Hepatocyte (in vitro differentiated cells): ENCODE results near the gene KIF13A. TPM values are rescaled to one million over a fixed set of nuclear protein-coding genes. Genes with fewer than 3 reads are reported as not detected.

Source experiments
- DNase-seq: peaks from one replicate; pipeline ENCODE4 v3.0.0-alpha.2; 2016; ENCODE audit warnings: low spot score
- H2AFZ ChIP-seq: fragments of 200-600 bp; sonication (generic); 2 replicates; pipeline ENCODE4 v1.6.0; 2016; ENCODE audit warnings: antibody characterized with exemption, mild to moderate bottlenecking
- H3K27ac ChIP-seq: fragments of 200-600 bp; sonication (generic); 2 replicates; pipeline ENCODE4 v1.5.1; 2016; ENCODE audit warnings: mild to moderate bottlenecking
- H3K27me3 ChIP-seq: fragments of 200-600 bp; sonication (generic); 2 replicates; pipeline ENCODE4 v1.6.1; 2016
- H3K36me3 ChIP-seq: fragments of 200-600 bp; sonication (generic); replicated peaks from 2 replicates; pipeline ENCODE4 v1.5.1; 2016; ENCODE audit warnings: low read depth; ENCODE audit not compliant: insufficient read depth
- H3K4me1 ChIP-seq: fragments of 200-600 bp; sonication (generic); 2 replicates; pipeline ENCODE4 v1.5.1; 2016; ENCODE audit warnings: mild to moderate bottlenecking, moderate library complexity; ENCODE audit not compliant: insufficient read depth
- H3K4me2 ChIP-seq: fragments of 200-600 bp; sonication (generic); 2 replicates; pipeline ENCODE4 v1.6.0; 2016
- H3K4me3 ChIP-seq: fragments of 200-600 bp; sonication (generic); 2 replicates; pipeline ENCODE4 v1.5.1; 2016; ENCODE audit warnings: mild to moderate bottlenecking
- H3K79me2 ChIP-seq: fragments of 200-600 bp; sonication (generic); 2 replicates; pipeline ENCODE4 v1.6.0; 2017; ENCODE audit warnings: mild to moderate bottlenecking
- H3K9me2 ChIP-seq: fragments of 200-600 bp; sonication (generic); replicated peaks from 2 replicates; pipeline ENCODE4 v1.6.0; 2017; ENCODE audit warnings: mild to moderate bottlenecking; ENCODE audit not compliant: insufficient read depth
- H3K9me3 ChIP-seq: fragments of 200-600 bp; sonication (generic); 2 replicates; pipeline ENCODE4 v1.5.1; 2016; ENCODE audit warnings: low read depth, mild to moderate bottlenecking
- H4K20me1 ChIP-seq: fragments of 200-600 bp; sonication (generic); 2 replicates; pipeline ENCODE4 v1.6.0; 2016; ENCODE audit warnings: mild to moderate bottlenecking; ENCODE audit not compliant: insufficient read depth, poor library complexity, severe bottlenecking
- EZH2 ChIP-seq: fragments of 200-600 bp; sonication (generic); IDR thresholded peaks from 2 replicates; pipeline ENCODE4 v1.6.1; 2016; ENCODE audit warnings: antibody characterized with exemption, mild to moderate bottlenecking, borderline replicate concordance
- EZH2phosphoT487 ChIP-seq: fragments of 200-600 bp; sonication (generic); IDR thresholded peaks from one replicate; pipeline ENCODE4 v1.6.1; 2018; ENCODE audit warnings: antibody characterized with exemption, mild to moderate bottlenecking, low read depth, moderate library complexity; ENCODE audit not compliant: unreplicated experiment, severe bottlenecking
- WGBS: methylation state at CpG from one replicate; pipeline ENCODE4 v1.1.6; 2016; ENCODE audit warnings: low lambda C conversion rate; ENCODE audit errors: missing lambda C conversion rate; 5-methylcytosine and 5-hydroxymethylcytosine counted together
- polyA plus RNA-seq: library from polyadenylated mRNA; unstranded; fragments of >200 nt; fragmentation: Nextera tagmentation; extraction: Ambion mirVana; gene quantifications from 2 replicates; pipeline ENCODE4 v1.2.1, GENCODE V29; 2016
- total RNA-seq: library from RNA; depleted of rRNA; stranded (reverse); fragments of >200 nt; gene quantifications from 2 replicates; pipeline ENCODE4 v1.2.3, GENCODE V29; 2014
- TF ChIP-seq, protein P1 (sequence below): fragments of 200-600 bp; sonication (generic); IDR thresholded peaks from 2 replicates; pipeline ENCODE4 v1.5.1; 2016; ENCODE audit warnings: antibody characterized with exemption, mild to moderate bottlenecking; ENCODE audit not compliant: poor library complexity

Gene KIF13A
- total and polyA plus RNA-seq, 2 experiments from 2014 or later: 13.0 to 27.9 TPM

- H3K4me3 ChIP-seq: no peak overlapping the region
- no peak overlapping the region for H2AFZ ChIP-seq
- no peak overlapping the region for H3K4me2 ChIP-seq
- H4K20me1 ChIP-seq: no peaks in the 10 kb centered on the region
- H3K27ac ChIP-seq: no peak overlapping the region
- H3K79me2 ChIP-seq: peaks cover 4% of the 10 kb centered on the region
- 92% methylated on average over 2 of the region's 2 CpGs for WGBS
- no peaks in the 10 kb centered on the region for H3K36me3 ChIP-seq
- H3K27me3 ChIP-seq: no peaks in the 10 kb centered on the region
- no peak for DNase-seq
- H3K4me1 ChIP-seq: peaks cover 18% of the 10 kb centered on the region
- no peaks in the 10 kb centered on the region for H3K9me3 ChIP-seq
- H3K9me2 ChIP-seq: no peaks in the 10 kb centered on the region
- TF ChIP-seq, protein P1, sequence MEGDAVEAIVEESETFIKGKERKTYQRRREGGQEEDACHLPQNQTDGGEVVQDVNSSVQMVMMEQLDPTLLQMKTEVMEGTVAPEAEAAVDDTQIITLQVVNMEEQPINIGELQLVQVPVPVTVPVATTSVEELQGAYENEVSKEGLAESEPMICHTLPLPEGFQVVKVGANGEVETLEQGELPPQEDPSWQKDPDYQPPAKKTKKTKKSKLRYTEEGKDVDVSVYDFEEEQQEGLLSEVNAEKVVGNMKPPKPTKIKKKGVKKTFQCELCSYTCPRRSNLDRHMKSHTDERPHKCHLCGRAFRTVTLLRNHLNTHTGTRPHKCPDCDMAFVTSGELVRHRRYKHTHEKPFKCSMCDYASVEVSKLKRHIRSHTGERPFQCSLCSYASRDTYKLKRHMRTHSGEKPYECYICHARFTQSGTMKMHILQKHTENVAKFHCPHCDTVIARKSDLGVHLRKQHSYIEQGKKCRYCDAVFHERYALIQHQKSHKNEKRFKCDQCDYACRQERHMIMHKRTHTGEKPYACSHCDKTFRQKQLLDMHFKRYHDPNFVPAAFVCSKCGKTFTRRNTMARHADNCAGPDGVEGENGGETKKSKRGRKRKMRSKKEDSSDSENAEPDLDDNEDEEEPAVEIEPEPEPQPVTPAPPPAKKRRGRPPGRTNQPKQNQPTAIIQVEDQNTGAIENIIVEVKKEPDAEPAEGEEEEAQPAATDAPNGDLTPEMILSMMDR: no peak
- TF ChIP-seq EZH2: no peak
- no peak for TF ChIP-seq EZH2phosphoT487
Measured at GRCh38 chr6:17853533-17853932, 133.9 kb downstream of the KIF13A start.

DNA sequence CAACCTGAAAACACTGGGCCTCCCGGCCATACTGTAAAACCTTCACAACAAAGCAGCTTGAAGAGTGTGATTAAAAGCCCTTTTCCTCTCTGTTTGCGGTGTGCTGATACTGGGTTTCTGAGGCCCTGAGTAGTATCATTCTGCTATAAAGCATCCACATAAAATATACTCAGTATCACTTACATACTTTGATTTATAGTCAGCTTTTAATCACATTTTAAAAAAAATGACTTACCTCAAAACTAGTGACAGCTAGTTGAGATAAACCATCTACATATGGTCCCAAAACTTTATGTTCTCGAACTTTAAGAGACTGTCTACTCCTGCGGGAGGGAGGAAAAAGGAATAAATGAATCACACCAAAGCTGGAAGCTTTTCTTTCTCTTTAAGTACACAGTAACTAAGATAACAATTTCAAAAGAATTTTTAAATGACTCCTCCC is 135.7 kb downstream of the KIF13A start:
- Histone ChIP-seq H3K9me3 (no peaks in the 10 kb centered on the region), H3K27me3 (no peaks in the 10 kb centered on the region), H2AFZ (no peak overlapping the region), H3K4me3 (no peak overlapping the region), H3K4me1 (peaks cover 18% of the 10 kb centered on the region), H3K36me3 (no peaks in the 10 kb centered on the region), H3K27ac (peak overlapping the region; percentile 68), H4K20me1 (no peaks in the 10 kb centered on the region), H3K9me2 (no peaks in the 10 kb centered on the region), H3K79me2 (no peaks in the 10 kb centered on the region), H3K4me2 (peak overlapping the region; percentile 27)
- TF ChIP-seq EZH2 (no peak), EZH2phosphoT487 (no peak)
- TF ChIP-seq, protein P1: no peak
- 29% methylated on average over 4 of the region's 4 CpGs for WGBS
- peak; percentile 42 for DNase-seq

DNA sequence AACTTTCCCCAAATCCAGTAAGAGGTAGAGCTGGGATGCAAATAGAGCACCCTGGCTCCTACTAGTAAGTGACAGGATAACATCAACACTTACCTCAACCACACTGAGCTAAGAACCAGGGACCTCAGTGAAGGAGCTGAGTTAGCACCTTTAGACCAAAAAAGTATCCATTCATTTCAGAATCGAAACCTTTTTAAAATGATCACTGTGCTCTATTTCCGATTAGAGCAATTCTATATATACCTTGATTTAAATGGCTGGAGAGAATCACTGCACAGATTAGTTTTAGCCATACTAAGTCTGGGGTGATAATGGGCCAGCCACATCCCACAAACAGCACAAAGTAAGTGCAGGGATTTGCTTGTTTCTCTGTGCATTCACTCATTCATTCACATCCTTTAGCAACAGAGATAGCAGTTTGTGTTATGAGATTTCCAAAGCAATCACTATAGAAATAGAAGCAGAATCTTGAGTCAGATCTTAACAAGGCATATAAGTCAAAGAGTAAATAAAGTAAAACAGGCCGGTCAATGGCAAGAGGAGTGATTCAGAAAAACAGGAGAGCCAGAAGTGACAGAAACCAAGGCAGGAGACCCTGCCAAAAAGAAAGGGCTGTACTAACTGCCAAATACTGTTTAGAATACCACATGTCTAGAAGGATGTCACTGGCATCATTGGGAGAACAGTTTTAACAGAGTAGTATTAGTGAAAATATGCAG is 136.3 kb downstream of the KIF13A start:
- no peak overlapping the region for H2AFZ ChIP-seq
- 67% methylated on average over 3 of the region's 3 CpGs for WGBS
- no peak for TF ChIP-seq EZH2phosphoT487
- no peak for TF ChIP-seq EZH2
- TF ChIP-seq, protein P1: no peak
- no peaks in the 10 kb centered on the region for H3K36me3 ChIP-seq
- DNase-seq: no peak
- no peak overlapping the region for H3K4me3 ChIP-seq
- H3K4me2 ChIP-seq: peak overlapping the region; percentile 27
- H3K9me3 ChIP-seq: no peaks in the 10 kb centered on the region
- H3K4me1 ChIP-seq: peaks cover 18% of the 10 kb centered on the region
- H4K20me1 ChIP-seq: no peaks in the 10 kb centered on the region
- H3K27me3 ChIP-seq: no peaks in the 10 kb centered on the region
- no peaks in the 10 kb centered on the region for H3K79me2 ChIP-seq
- H3K27ac ChIP-seq: peak overlapping the region; percentile 68
- no peaks in the 10 kb centered on the region for H3K9me2 ChIP-seq
